B cell (primary cell): Measurements from ENCODE around the gene MAD1L1. TPM values are rescaled to one million over a fixed set of nuclear protein-coding genes. Genes with fewer than 3 reads are reported as not detected.

Experiments used
- ATAC-seq: fragments of 200-7000 bp; cut with Tn5 transposase; one replicate; pipeline ENCODE4 v1.10.0; 2021; ENCODE audit warnings: low read depth, mild to moderate bottlenecking, moderate number of reproducible peaks, moderate library complexity
- CTCF ChIA-PET: fragments of 350-600 bp; sonication (Branson Sonifier 250); formaldehyde crosslinking; loops from one replicate; lab custom pipeline; 2021; ENCODE audit warnings: antibody characterized with exemption, inconsistent platforms; lab: Charles Lee
- POLR2A ChIA-PET: fragments of 350-600 bp; sonication (Branson Sonifier 250); formaldehyde crosslinking; loops from one replicate; lab custom pipeline; 2021; ENCODE audit warnings: antibody characterized with exemption; lab: Charles Lee
- DNase-seq: peaks from one replicate; pipeline ENCODE4 v3.0.0; 2013
- H2AFZ ChIP-seq: 2 replicates; pipeline ENCODE4 v1.6.1; 2012; ENCODE audit warnings: mild to moderate bottlenecking, low read depth, low read length; ENCODE audit not compliant: insufficient read depth, poor library complexity, severe bottlenecking
- H3K27ac ChIP-seq, 2 donors: 1 replicate in 1 of 2; 2 replicates in 1 of 2; pipeline ENCODE4 v1.5.1; 2012 to 2013; ENCODE audit warnings: low read length in 2 of 2, mild to moderate bottlenecking in 2 of 2, moderate library complexity in 1 of 2
- H3K27me3 ChIP-seq, 4 experiments: fragments of 200-600 bp in 1 of 4; sonication (generic) in 1 of 4; replicated peaks in 1 of 4; 1 replicate in 2 of 4; 2 replicates in 2 of 4; pipeline versions ENCODE4 v1.6.1 to v1.7.0; 2013 to 2016; ENCODE audit warnings: low read length in 3 of 4, mild to moderate bottlenecking in 2 of 4, mixed read lengths in 1 of 4, moderate library complexity in 1 of 4; ENCODE audit not compliant: insufficient read depth in 4 of 4, control insufficient read depth in 3 of 4; ENCODE audit errors: control extremely low read depth in 1 of 4
- H3K36me3 ChIP-seq, 2 experiments: replicated peaks in 1 of 2; 1 replicate in 1 of 2; 2 replicates in 1 of 2; pipeline versions ENCODE4 v1.6.1 to v1.7.1; 2013; ENCODE audit warnings: low read length in 1 of 2; ENCODE audit not compliant: insufficient read depth in 2 of 2, control insufficient read depth in 1 of 2; ENCODE audit errors: control extremely low read depth in 1 of 2, extremely low read depth in 1 of 2
- H3K4me1 ChIP-seq, 2 donors: fragments of 200-600 bp in 1 of 2; sonication (generic) in 1 of 2; 1 replicate in 1 of 2; 2 replicates in 1 of 2; pipeline versions ENCODE4 v1.5.1 to v1.6.1; 2013 to 2017; ENCODE audit warnings: low read length in 2 of 2; ENCODE audit not compliant: control insufficient read depth in 2 of 2, insufficient read depth in 2 of 2
- H3K4me2 ChIP-seq: replicated peaks from 2 replicates; pipeline ENCODE3; 2012; ENCODE audit warnings: mild to moderate bottlenecking, low read depth, low read length; ENCODE audit not compliant: poor library complexity, severe bottlenecking
- H3K4me3 ChIP-seq, 5 experiments: fragments of 200-600 bp in 1 of 5; sonication (generic) in 1 of 5; 1 replicate in 3 of 5; 2 replicates in 2 of 5; pipeline versions ENCODE4 v1.5.1 to v1.7.0; 2011 to 2016; ENCODE audit warnings: low read length in 4 of 5, mild to moderate bottlenecking in 4 of 5, low read depth in 2 of 5, control low read depth in 1 of 5, moderate library complexity in 1 of 5; ENCODE audit not compliant: insufficient read depth in 1 of 5; ENCODE audit errors: control extremely low read depth in 1 of 5, extremely low read depth in 1 of 5
- H3K79me2 ChIP-seq: fragments of 200-600 bp; sonication (generic); one replicate; pipeline ENCODE4 v1.6.0; 2016; ENCODE audit warnings: low read length; ENCODE audit not compliant: control insufficient read depth, insufficient read depth
- H3K9ac ChIP-seq: fragments of 200-600 bp; sonication (generic); 2 replicates; pipeline ENCODE4 v1.6.1; 2017; ENCODE audit warnings: mild to moderate bottlenecking, low read length, moderate library complexity
- H3K9me3 ChIP-seq, 3 donors: one replicate each; pipeline versions ENCODE4 v1.6.1 to v1.7.1; 2013; ENCODE audit warnings: low read length in 2 of 3; ENCODE audit not compliant: control insufficient read depth in 2 of 3, insufficient read depth in 1 of 3; ENCODE audit errors: control extremely low read depth in 1 of 3
- H4K20me1 ChIP-seq: 2 replicates; pipeline ENCODE4 v1.6.0; 2012; ENCODE audit warnings: mild to moderate bottlenecking, low read length; ENCODE audit not compliant: insufficient read depth, control insufficient read depth, poor library complexity, severe bottlenecking
- H3K27ac Mint-ChIP-seq: one replicate; pipeline ENCODE4 v1.8.0; 2021; ENCODE audit warnings: mixed read lengths
- H3K27me3 Mint-ChIP-seq: one replicate; pipeline ENCODE4 v1.8.0; 2021; ENCODE audit warnings: mixed read lengths
- H3K4me1 Mint-ChIP-seq: one replicate; pipeline ENCODE4 v1.8.0; 2021; ENCODE audit warnings: mixed read lengths
- H3K4me3 Mint-ChIP-seq: one replicate; pipeline ENCODE4 v1.8.0; 2021; ENCODE audit warnings: mixed read lengths
- H3K9me3 Mint-ChIP-seq: one replicate; pipeline ENCODE4 v1.8.0; 2022; ENCODE audit warnings: mixed read lengths; ENCODE audit not compliant: insufficient read depth
- CTCF ChIP-seq: fragments of 200-600 bp; IDR thresholded peaks from one replicate; pipeline ENCODE4 v1.8.0; 2022; ENCODE audit warnings: antibody characterized with exemption, mild to moderate bottlenecking
- EZH2 ChIP-seq: IDR thresholded peaks from 2 replicates; pipeline ENCODE4 v1.6.1; 2012; ENCODE audit warnings: borderline replicate concordance, low read depth, mild to moderate bottlenecking, moderate library complexity, low read length; ENCODE audit not compliant: insufficient read depth, poor library complexity, severe bottlenecking
- WGBS: methylation state at CpG from one replicate; pipeline ENCODE4 v1.1.5; 2013; ENCODE audit warnings: missing lambda C conversion rate; ENCODE audit not compliant: insufficient coverage; 5-methylcytosine and 5-hydroxymethylcytosine counted together
- intact Hi-C: fragments of 100-400 bp; cut with micrococcal nuclease; formaldehyde crosslinking; loops from one replicate; pipeline ENCODE4 v1.10.0; 2022
- polyA plus RNA-seq: library from polyadenylated mRNA; depleted of rRNA; stranded (reverse); fragments of >200 nt; gene quantifications from 2 replicates; pipeline ENCODE4 v1.2.3, GENCODE V29; 2012
- total RNA-seq, 2 donors: library from RNA; stranded (reverse); fragments of 120-200 nt in 1 of 2; gene quantifications; 1 replicate in 1 of 2; 2 replicates in 1 of 2; pipeline versions ENCODE4 v1.2.3 to v1.2.4, GENCODE V29; 2013 to 2022

Gene MAD1L1
- total and polyA plus RNA-seq, 2 donors (not counting 1 experiment from before 2014, with no cell fraction given), result 86.7 to 110 TPM

- H3K27me3 Mint-ChIP-seq, result no peaks in the 10 kb centered on the region
- Histone ChIP-seq H3K79me2 (peaks cover 4% of the 10 kb centered on the region), H3K4me2 (no peak overlapping the region), H4K20me1 (no peaks in the 10 kb centered on the region), H3K27me3 (no peaks in the 10 kb centered on the region), H3K9me3 (peaks cover 0 to 9% (median 0%) of the 10 kb centered on the region in 3 donors), H3K27ac (no peak overlapping the region), H3K4me3 (no peak overlapping the region), H3K4me1 (no peaks in the 10 kb centered on the region), H3K9ac (no peak overlapping the region), H2AFZ (no peak overlapping the region), H3K36me3 (peaks cover 0 to 24% of the 10 kb centered on the region in 2 experiments)
- intact Hi-C loops, result no loop called here
- H3K9me3 Mint-ChIP-seq, result no peaks in the 10 kb centered on the region
- ChIA-PET POLR2A (no interaction called here), CTCF (no interaction called here)
- 86% methylated on average over 25 of the region's 25 CpGs for WGBS
- ATAC-seq, result no peak
- no peak overlapping the region for H3K27ac Mint-ChIP-seq
- TF ChIP-seq CTCF (no peak), EZH2 (no peak)
- H3K4me3 Mint-ChIP-seq, result no peak overlapping the region
- peaks cover 2% of the 10 kb centered on the region for H3K4me1 Mint-ChIP-seq
- DNase-seq, result no peak
These were observed 88.7 kb downstream of the MAD1L1 start for GRCh38 chr7:2143981-2144595.

DNA sequence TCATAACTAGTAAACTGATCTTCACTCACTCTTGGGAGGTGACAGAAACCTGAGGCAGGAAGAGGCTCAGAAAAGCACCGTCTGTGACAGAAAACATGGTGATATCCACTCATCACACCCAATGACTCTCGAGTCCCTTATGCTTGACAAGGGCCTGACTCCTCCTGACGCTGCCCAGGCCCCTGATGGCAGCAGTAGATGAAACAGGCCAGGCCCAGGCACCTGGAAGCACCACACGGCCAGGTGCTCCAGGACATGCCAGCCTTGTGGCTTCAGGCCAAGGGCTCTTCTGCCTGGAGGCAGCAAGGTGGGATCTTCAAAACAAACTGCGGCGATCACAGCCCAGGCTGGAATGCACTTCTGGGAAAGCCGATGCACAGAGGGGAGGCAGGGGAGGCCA lies 89.3 kb downstream of the MAD1L1 start:
- Mint-ChIP-seq H3K4me1 (peaks cover 5% of the 10 kb centered on the region), H3K4me3 (no peak overlapping the region), H3K27ac (no peak overlapping the region), H3K9me3 (no peaks in the 10 kb centered on the region), H3K27me3 (no peaks in the 10 kb centered on the region)
- H3K4me3 ChIP-seq, result no peak overlapping the region
- H3K79me2 ChIP-seq, result peaks cover 8% of the 10 kb centered on the region
- ATAC-seq (no peak), DNase-seq (no peak)
- no peaks in the 10 kb centered on the region for H3K27me3 ChIP-seq
- H3K9ac ChIP-seq, result no peak overlapping the region
- no peak overlapping the region for H3K4me2 ChIP-seq
- H3K36me3 ChIP-seq, result peaks cover 0 to 21% of the 10 kb centered on the region in 2 experiments
- peaks cover 0 to 9% (median 0%) of the 10 kb centered on the region in 3 donors for H3K9me3 ChIP-seq
- no peak overlapping the region for H2AFZ ChIP-seq
- CTCF ChIA-PET, result no interaction called here
- intact Hi-C loops, result no loop called here
- no peak overlapping the region for H3K27ac ChIP-seq
- H3K4me1 ChIP-seq, result peaks cover 5 to 6% of the 10 kb centered on the region in 2 donors
- POLR2A ChIA-PET, result no interaction called here
- 93% methylated on average over 7 of the region's 7 CpGs for WGBS
- no peaks in the 10 kb centered on the region for H4K20me1 ChIP-seq
- TF ChIP-seq CTCF (no peak), EZH2 (no peak)
